SHP77 treated with DMSO at 0.1 percent for 48 hours (cell line): ENCODE results near the gene GALNT12.

ENCODE experiments used
- DNase-seq: peaks from one replicate; lab custom pipeline; 2025; lab: John Stamatoyannopoulos, UW

GALNT12 gene

DNA sequence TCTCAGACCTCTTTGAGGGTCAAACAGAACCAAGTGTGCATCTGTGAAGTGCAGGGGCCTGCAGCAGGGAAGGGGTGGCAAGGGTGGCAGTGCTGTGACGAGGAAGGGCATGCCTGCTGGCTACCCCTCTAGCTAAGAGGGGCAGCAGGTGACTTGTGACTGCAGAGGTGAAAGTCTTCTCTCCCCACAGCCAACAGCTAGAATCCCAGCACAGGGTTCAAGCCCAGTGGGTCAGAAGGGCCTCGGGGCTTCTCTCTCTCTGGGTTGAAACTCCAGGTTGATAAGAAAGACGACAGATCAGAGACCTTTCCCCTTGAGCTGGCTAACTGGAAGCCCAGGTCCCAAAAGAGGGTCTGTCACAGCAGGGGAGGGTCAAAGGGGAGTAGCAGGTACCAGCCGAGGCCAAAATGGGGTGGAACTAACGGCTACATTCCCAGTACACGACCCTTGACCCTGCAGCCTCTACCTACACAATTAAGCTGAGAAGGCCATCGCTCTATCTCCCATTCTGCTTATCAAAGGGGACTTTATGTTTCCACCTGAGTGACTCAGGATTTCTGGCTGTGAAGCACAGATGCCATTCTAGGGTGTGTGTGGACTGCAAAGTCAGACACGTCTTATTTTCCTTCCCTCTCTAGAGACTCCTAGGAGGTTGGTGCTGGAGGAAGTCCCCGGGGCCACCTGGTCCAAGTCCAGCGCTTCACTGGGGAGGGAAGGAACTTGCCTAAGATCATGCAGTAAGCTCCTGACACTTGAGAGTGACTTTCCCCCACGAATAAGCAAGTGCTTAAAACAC, 25.7 kb upstream of the GALNT12 start:
- DNase-seq = no peak

GRCh38 chr9:98783518-98784226, 23.8 kb upstream of the GALNT12 start:
- DNase-seq = peak; percentile 14

DNA sequence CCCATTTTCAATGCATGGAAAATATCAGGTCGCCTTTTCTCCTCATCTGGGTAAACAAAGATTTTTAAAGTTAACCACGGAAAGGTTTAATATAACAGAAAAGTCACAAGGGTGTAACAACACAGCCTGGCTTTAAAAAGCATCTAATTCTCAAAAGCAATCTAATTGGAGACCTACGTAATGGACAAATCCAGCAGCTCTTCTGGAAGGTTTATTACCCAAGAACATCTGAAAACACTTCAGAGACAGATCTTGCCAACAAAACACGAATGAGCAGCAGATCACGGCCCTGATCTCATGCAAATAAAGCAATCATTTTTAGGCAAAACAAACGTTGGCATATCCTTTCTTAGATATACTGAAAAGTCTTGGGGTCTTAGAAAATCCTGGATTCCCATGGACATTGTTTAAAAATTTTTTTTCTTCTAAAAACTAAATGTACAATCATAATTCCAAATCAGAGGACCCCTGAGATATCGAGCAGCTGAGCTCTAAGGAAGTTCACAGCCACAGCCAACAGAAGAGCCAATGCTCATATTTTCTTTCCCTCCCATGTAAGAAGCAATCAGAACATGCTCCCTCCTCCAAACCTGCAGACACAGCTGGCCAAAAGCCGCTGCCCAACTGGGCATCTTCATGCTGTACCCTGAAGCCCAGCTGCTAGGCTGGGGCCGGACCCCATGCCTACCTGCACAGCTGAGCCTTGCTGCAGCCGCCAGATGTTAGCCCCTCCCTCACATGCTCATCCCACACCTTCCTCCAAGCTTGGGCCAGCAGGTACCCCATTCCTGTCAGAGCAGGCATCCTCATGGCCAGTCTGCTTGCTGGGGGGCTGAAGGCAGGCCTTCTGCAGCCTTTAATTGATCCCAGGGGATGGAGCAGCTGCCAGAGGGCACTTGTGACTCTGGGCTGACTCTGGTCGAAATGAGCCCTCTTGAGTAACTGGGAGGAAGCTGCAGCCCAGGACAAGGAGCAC, 22.4 kb upstream of the GALNT12 start:
- DNase-seq = no peak

DNA sequence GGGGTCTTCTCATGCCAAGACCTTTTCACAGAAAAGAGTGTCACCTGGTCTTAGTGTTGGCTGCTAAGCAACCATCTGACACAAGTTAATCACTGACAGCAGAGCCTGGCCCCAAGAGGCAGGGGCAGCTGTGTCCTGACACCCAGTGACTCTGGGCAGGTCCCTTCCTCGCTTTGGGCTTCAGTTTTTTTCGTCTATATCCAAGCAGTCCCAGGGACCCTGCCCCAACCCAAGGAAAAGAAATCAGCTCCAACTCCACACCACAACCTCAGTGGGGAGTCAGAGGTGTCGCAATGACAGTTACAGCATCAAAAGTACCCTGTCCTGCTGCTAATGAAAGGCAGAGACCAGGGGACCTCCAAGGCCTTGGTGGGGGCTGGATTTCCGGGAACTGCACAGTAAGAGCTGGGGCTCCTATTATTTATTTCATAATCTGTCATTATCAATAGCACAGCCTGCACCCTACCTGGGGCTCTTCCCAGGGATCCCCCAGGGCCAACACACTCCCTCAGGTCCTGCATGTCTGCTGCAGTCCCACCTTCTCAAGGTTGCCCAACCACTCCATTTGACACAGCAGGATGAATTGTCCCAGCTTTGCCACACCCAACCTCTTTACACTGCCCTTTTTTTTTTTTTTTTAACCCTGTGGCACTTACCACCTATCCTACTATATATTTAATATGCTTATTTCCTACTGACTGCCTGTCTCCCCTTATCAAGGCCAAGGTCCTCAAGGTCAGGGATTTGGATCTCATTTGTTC, 20.5 kb upstream of the GALNT12 start:
- no peak for DNase-seq

DNA sequence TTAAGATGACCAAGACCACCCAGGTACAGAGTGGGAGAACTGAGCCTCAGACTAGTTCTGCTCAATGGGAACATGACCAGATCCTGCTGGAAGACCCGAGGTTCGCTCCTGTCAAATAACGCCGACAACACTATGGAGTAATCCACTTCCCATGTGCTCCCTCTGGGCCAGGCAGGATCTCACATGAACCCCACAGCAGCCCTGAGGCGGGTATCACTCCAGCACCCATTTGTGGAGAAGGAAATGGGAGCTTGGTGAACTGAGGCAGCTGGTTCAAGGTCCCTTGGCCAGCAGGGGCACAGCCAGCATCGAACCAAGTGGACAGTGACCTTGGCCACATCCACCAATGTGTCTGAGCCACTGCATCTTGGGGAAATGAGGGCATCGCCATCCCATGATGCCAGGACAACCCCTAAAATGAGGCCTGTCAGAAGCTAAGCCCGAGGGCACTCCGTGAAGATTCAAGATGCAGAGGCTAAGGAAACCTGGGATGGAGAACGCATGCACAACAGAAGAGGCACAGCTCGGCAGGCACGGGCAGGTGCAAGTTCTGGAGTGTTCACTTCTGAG, 19.6 kb upstream of the GALNT12 start:
- no peak for DNase-seq

- DNase-seq = no peak
Observed at GRCh38 chr9:98789483-98790133, 17.9 kb upstream of the GALNT12 start.

- peak; percentile 39 for DNase-seq
Observed at GRCh38 chr9:98790134-98790841, 17.2 kb upstream of the GALNT12 start.

GRCh38 chr9:98790842-98791607, 16.4 kb upstream of the GALNT12 start:
- DNase-seq = no peak

GRCh38 chr9:98791608-98792490, 15.6 kb upstream of the GALNT12 start:
- no peak for DNase-seq

DNA sequence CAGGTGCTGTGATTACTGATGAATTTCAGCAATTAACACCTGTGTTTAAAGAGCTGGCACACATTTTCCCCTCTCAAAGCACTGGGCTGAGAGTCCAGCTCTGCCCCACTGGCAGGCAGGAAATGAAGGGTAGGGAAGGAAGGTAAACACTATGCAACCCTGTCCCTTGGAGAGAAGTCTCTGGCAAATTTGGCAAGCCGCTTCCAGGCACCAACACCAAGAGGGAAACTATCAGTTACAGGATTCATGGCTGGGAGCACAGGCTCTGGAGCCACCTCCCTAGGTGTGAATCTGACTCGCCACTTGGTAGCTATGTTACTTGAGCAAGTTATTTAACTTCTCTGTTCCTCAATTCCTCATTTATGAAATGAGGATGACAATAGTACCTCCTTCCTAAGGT, 14.4 kb upstream of the GALNT12 start:
- DNase-seq = no peak

DNA sequence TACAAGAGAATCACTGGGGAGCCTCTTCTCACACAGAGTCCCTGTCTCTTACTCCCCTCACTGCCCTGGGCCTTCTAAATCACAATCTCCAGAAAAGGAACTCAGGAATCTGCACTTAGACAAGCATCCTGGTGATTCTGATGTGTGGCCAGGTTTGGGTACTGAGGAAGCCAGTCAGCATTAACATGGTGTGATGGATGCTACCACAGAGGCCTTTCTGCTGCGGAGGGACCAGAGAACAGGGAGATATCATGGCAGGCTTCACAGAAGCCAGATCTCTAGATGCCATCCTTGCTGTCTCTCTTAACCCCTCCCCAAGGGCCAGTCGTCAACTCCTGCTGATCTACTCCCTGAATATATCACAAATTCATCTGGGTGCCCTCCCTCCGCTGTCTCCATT, 12.7 kb upstream of the GALNT12 start:
- no peak for DNase-seq

GRCh38 chr9:98795295-98795955, 12.0 kb upstream of the GALNT12 start:
- no peak for DNase-seq

DNA sequence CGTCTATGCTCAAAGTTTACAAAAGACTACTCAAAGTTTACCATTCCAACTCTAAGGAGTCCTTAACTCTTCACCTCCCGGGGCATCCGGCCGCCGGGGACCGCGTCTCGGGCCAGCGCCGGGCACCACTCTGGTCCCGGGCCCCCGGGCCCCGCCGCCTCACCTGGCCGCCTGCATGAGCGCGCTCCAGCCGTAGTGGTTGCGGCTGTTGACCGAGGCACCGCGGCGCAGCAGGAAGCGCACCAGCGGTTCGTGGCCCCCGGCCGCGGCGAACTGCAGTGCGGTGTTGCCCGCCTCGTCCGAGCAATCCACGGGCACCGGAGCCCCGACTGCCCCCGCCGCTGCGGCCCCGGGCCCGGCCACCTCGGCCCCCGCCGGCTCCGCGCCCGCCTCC, 11.5 kb upstream of the GALNT12 start:
- DNase-seq = no peak

DNA sequence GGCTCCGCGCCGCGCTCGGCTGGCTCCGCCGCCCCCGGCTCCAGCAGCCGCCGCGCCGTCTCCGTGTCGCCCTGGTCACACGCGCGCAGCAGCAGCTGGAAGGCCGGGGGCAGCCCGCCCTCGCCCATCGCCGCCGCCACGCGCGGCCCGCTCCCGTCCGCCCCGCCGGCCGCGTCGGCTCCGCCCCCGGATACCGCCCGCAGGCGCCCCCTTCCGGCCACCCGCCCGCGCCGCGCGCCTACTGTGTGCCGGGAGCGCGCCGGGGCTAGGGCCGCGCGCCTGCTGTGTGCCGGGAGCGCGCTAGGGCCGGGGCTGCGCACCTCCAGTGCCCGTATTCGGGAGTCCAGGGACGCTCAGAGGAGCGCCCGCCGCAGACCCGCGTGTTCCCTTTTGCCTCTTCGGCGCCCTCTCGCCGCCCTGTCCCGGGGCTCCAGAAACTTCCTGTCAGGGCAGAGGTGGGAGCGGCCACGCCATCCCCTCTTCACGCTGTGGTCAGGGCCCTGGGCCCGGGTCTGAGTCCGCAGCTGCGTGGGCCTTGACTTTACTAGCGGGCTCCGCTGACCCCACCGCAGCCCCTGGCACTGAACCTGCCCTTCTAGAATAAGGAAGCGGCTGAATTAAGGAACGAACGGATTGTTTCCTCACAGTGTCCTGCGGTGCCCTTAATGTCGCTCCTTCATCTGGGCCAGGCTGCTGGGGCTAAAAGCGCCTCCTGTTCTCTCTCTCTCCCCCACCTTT, 10.9 kb upstream of the GALNT12 start, which contains the start of gene ANKS6:
Gene ANKS6, minus strand, starts transcription at position 192 of the 738 bp plus-strand sequence. Its CDS starts 64 bp downstream, at position 128.
- DNase-seq = peak; percentile 13

DNA sequence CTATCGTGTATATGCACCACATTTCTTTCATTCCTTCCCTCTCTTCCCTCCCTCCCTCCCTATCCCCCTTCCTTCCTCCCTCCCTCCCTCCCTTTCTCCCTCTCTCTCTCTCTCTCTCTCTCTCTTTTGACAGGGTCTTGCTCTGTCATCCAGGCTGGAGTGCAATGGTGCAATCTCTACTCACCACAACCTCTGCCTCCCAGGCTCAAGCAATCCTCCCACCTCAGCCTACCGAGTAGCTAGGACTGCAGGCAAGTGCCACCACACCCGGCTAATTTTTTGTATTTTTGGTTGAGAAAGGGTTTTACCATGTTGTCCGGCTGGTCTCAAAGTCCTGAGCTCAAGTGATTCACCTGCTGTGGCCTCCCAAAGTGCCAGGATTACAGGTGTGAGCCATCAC, 10.0 kb upstream of the GALNT12 start:
- no peak for DNase-seq

GRCh38 chr9:98798254-98798653, 9.2 kb upstream of the GALNT12 start:
- no peak for DNase-seq

DNA sequence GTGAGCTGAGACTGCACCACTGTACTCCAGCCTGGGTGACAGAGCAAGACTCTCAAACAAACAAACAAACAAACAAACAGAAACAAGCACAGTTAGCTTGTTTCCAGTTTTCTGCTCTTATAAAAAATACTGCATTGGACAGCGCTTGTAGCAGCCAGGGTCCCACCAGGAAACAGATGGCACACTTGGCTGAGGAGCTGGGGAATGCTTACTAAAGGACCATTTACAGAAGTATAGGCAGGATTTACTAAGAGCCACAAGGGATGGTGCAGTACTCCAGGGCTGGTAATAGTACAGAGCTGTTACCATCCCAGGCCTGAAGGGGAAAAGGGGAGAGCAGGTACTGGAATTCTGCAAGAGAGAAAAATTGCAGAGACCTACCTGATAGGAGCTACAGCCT, 5.9 kb upstream of the GALNT12 start:
- no peak for DNase-seq
